GM23248 (cell line): ENCODE results near the gene LRMDA. TPM values are rescaled to one million over a fixed set of nuclear protein-coding genes. Genes with fewer than 3 reads are reported as not detected.

Experiments
- DNase-seq: peaks from one replicate; pipeline ENCODE4 v3.0.0-alpha.2; 2015
- H2AFZ ChIP-seq: fragments of 200-600 bp; sonication (generic); 2 replicates; pipeline ENCODE4 v1.6.1; 2016; ENCODE audit warnings: antibody characterized with exemption
- H3F3A ChIP-seq: fragments of 200-600 bp; sonication (generic); 2 replicates; pipeline ENCODE4 v1.6.1; 2016; ENCODE audit warnings: mild to moderate bottlenecking, antibody characterized with exemption, mixed run types; ENCODE audit not compliant: insufficient read depth
- H3K27ac ChIP-seq: fragments of 200-600 bp; sonication (generic); 2 replicates; pipeline ENCODE4 v1.5.1; 2016; ENCODE audit warnings: mild to moderate bottlenecking
- H3K27me3 ChIP-seq: fragments of 200-600 bp; sonication (generic); replicated peaks from 2 replicates; pipeline ENCODE4 v1.6.1; 2016; ENCODE audit warnings: mild to moderate bottlenecking; ENCODE audit not compliant: insufficient read depth
- H3K36me3 ChIP-seq: fragments of 200-600 bp; sonication (generic); 2 replicates; pipeline ENCODE4 v1.6.1; 2016; ENCODE audit warnings: low read depth, mild to moderate bottlenecking
- H3K4me1 ChIP-seq: fragments of 200-600 bp; sonication (generic); 2 replicates; pipeline ENCODE4 v1.6.1; 2016; ENCODE audit warnings: mild to moderate bottlenecking; ENCODE audit not compliant: insufficient read depth
- H3K4me2 ChIP-seq: fragments of 200-600 bp; sonication (generic); one replicate; pipeline ENCODE4 v1.6.1; 2016; ENCODE audit warnings: mild to moderate bottlenecking; ENCODE audit not compliant: unreplicated experiment
- H3K4me3 ChIP-seq: fragments of 200-600 bp; sonication (generic); 2 replicates; pipeline ENCODE4 v1.5.1; 2016; ENCODE audit warnings: mild to moderate bottlenecking
- H3K79me2 ChIP-seq: fragments of 200-600 bp; sonication (generic); 2 replicates; pipeline ENCODE4 v1.6.1; 2016; ENCODE audit warnings: mild to moderate bottlenecking; ENCODE audit not compliant: insufficient read depth
- H3K9ac ChIP-seq: fragments of 200-600 bp; sonication (generic); 2 replicates; pipeline ENCODE4 v1.6.1; 2016; ENCODE audit warnings: mild to moderate bottlenecking
- H3K9me2 ChIP-seq: fragments of 200-600 bp; sonication (generic); 2 replicates; pipeline ENCODE4 v1.6.1; 2016; ENCODE audit warnings: mixed run types, mild to moderate bottlenecking, moderate library complexity; ENCODE audit not compliant: insufficient read depth
- H3K9me3 ChIP-seq: fragments of 200-600 bp; sonication (generic); one replicate; pipeline ENCODE4 v1.6.1; 2017; ENCODE audit warnings: low read depth
- H4K20me1 ChIP-seq: fragments of 200-600 bp; sonication (generic); 2 replicates; pipeline ENCODE4 v1.6.0; 2016; ENCODE audit not compliant: insufficient read depth
- EZH2 ChIP-seq: fragments of 200-600 bp; sonication (generic); IDR thresholded peaks from 2 replicates; pipeline ENCODE4 v1.6.1; 2018; ENCODE audit warnings: antibody characterized with exemption, mild to moderate bottlenecking; ENCODE audit not compliant: insufficient read depth, poor library complexity, severe bottlenecking
- EZH2phosphoT487 ChIP-seq: fragments of 200-600 bp; sonication (generic); IDR thresholded peaks from 2 replicates; pipeline ENCODE4 v1.6.1; 2018; ENCODE audit warnings: antibody characterized with exemption, moderate library complexity, mild to moderate bottlenecking, low read depth; ENCODE audit not compliant: insufficient read depth
- WGBS, 2 experiments: methylation state at CpG; one replicate each; pipeline ENCODE4 v1.1.6; 2015 to 2017; ENCODE audit warnings: low lambda C conversion rate in 2 of 2, low coverage in 1 of 2; ENCODE audit errors: missing lambda C conversion rate in 2 of 2; 5-methylcytosine and 5-hydroxymethylcytosine counted together
- in situ Hi-C: fragments of 300-500 bp; cut with MboI; formaldehyde crosslinking; loops from 2 replicates; pipeline ENCODE4 v1.15.0; 2020
- polyA plus RNA-seq: library from polyadenylated mRNA; unstranded; fragments of >200 nt; fragmentation: Nextera tagmentation; extraction: Ambion mirVana; gene quantifications from 2 replicates; pipeline ENCODE4 v1.2.1, GENCODE V29; 2016
- total RNA-seq: library from RNA; depleted of rRNA; stranded (reverse); fragments of >200 nt; shearing (Covaris generic); gene quantifications from 2 replicates; pipeline ENCODE4 v1.2.3, GENCODE V29; 2014

LRMDA gene
- total and polyA plus RNA-seq, 2 experiments from 2014 or later, result 2.6 TPM; not detected in 1

- peaks cover 54% of the 10 kb centered on the region for H3K4me1 ChIP-seq
- H3K9me2 ChIP-seq, result no peaks in the 10 kb centered on the region
- no peaks in the 10 kb centered on the region for H4K20me1 ChIP-seq
- H3F3A ChIP-seq, result peaks cover 59% of the 10 kb centered on the region
- peak; percentile 89 for DNase-seq
- H3K9me3 ChIP-seq, result no peaks in the 10 kb centered on the region
- no peak overlapping the region for H2AFZ ChIP-seq
- TF ChIP-seq EZH2, result no peak
- TF ChIP-seq EZH2phosphoT487, result peak; percentile 91
- H3K27me3 ChIP-seq, result no peaks in the 10 kb centered on the region
- no peaks in the 10 kb centered on the region for H3K36me3 ChIP-seq
- H3K79me2 ChIP-seq, result no peaks in the 10 kb centered on the region
- 52 to 53% methylated on average over 7 of the region's 7 CpGs for WGBS, 2 experiments
- no peak overlapping the region for H3K9ac ChIP-seq
- no peak overlapping the region for H3K4me3 ChIP-seq
- in situ Hi-C loops, result no loop called here
- H3K4me2 ChIP-seq, result peak overlapping the region; percentile 52
- H3K27ac ChIP-seq, result peak overlapping the region; percentile 57
Measured at GRCh38 chr10:75547391-75548298, 116.2 kb downstream of the LRMDA start.

- peaks cover 52% of the 10 kb centered on the region for H3F3A ChIP-seq
- no peak overlapping the region for H3K27ac ChIP-seq
- no peak for TF ChIP-seq EZH2phosphoT487
- TF ChIP-seq EZH2, result no peak
- H3K9ac ChIP-seq, result no peak overlapping the region
- no peaks in the 10 kb centered on the region for H3K9me3 ChIP-seq
- no peaks in the 10 kb centered on the region for H4K20me1 ChIP-seq
- H3K4me3 ChIP-seq, result no peak overlapping the region
- no peaks in the 10 kb centered on the region for H3K9me2 ChIP-seq
- H3K4me1 ChIP-seq, result peaks cover 49% of the 10 kb centered on the region
- H3K4me2 ChIP-seq, result no peak overlapping the region
- no peak for DNase-seq
- no peaks in the 10 kb centered on the region for H3K36me3 ChIP-seq
- no peak overlapping the region for H2AFZ ChIP-seq
- WGBS, 2 experiments, result 100% methylated on average over 1 of the region's 1 CpG
- H3K79me2 ChIP-seq, result no peaks in the 10 kb centered on the region
- in situ Hi-C loops, result no loop called here
- no peaks in the 10 kb centered on the region for H3K27me3 ChIP-seq
Measured at GRCh38 chr10:75548356-75548755, 116.9 kb downstream of the LRMDA start.

GRCh38 chr10:75550191-75550590 lies 118.8 kb downstream of the LRMDA start:
- TF ChIP-seq EZH2phosphoT487 (no peak), EZH2 (no peak)
- Histone ChIP-seq H3K36me3 (no peaks in the 10 kb centered on the region), H3K79me2 (no peaks in the 10 kb centered on the region), H3K4me2 (no peak overlapping the region), H3K27me3 (no peaks in the 10 kb centered on the region), H2AFZ (no peak overlapping the region), H3K4me3 (no peak overlapping the region), H4K20me1 (no peaks in the 10 kb centered on the region), H3K9ac (no peak overlapping the region), H3K9me2 (no peaks in the 10 kb centered on the region), H3K9me3 (no peaks in the 10 kb centered on the region), H3F3A (peaks cover 35% of the 10 kb centered on the region), H3K4me1 (peaks cover 30% of the 10 kb centered on the region), H3K27ac (no peak overlapping the region)
- in situ Hi-C loops, result no loop called here
- DNase-seq, result no peak

GRCh38 chr10:75552171-75552570 lies 120.7 kb downstream of the LRMDA start:
- no peaks in the 10 kb centered on the region for H4K20me1 ChIP-seq
- H2AFZ ChIP-seq, result no peak overlapping the region
- no peak overlapping the region for H3K27ac ChIP-seq
- H3K36me3 ChIP-seq, result no peaks in the 10 kb centered on the region
- H3K79me2 ChIP-seq, result no peaks in the 10 kb centered on the region
- WGBS, 2 experiments, result 94 to 100% methylated on average over 1 of the region's 1 CpG
- H3K4me2 ChIP-seq, result no peak overlapping the region
- H3K9ac ChIP-seq, result no peak overlapping the region
- peaks cover 10% of the 10 kb centered on the region for H3K4me1 ChIP-seq
- no peaks in the 10 kb centered on the region for H3K27me3 ChIP-seq
- no peaks in the 10 kb centered on the region for H3K9me2 ChIP-seq
- peaks cover 18% of the 10 kb centered on the region for H3F3A ChIP-seq
- H3K4me3 ChIP-seq, result no peak overlapping the region
- no peak for DNase-seq
- no peaks in the 10 kb centered on the region for H3K9me3 ChIP-seq
- in situ Hi-C loops, result no loop called here
- no peak for TF ChIP-seq EZH2
- TF ChIP-seq EZH2phosphoT487, result no peak
